Dermis blood vessel endothelial cell (primary cell): Measurements from ENCODE around the gene HSPA9. TPM values are rescaled to one million over a fixed set of nuclear protein-coding genes. Genes with fewer than 3 reads are reported as not detected.
A peak's percentile ranks its signal among the peaks of the same experiment; 100 is the strongest.

Source experiments
- DNase-seq: peaks from one replicate; pipeline ENCODE4 v3.0.0; 2010
- total RNA-seq: library from RNA; depleted of rRNA; stranded (reverse); fragments of >200 nt; gene quantifications from 2 replicates; pipeline ENCODE4 v1.2.3, GENCODE V29; 2014

The HSPA9 gene
- total RNA-seq, 1 donor from 2014 or later: 239 TPM

GRCh38 chr5:138595180-138595795 lies 20.1 kb upstream of the HSPA9 start:
- DNase-seq: no peak

- DNase-seq: peak; percentile 15
Measured at GRCh38 chr5:138594305-138595058, 19.3 kb upstream of the HSPA9 start.

GRCh38 chr5:138588013-138588788 lies 13.0 kb upstream of the HSPA9 start:
- no peak for DNase-seq

- no peak for DNase-seq
Measured at GRCh38 chr5:138585157-138585556, 10.0 kb upstream of the HSPA9 start.

GRCh38 chr5:138583984-138584637 lies 8.9 kb upstream of the HSPA9 start:
- no peak for DNase-seq

DNA sequence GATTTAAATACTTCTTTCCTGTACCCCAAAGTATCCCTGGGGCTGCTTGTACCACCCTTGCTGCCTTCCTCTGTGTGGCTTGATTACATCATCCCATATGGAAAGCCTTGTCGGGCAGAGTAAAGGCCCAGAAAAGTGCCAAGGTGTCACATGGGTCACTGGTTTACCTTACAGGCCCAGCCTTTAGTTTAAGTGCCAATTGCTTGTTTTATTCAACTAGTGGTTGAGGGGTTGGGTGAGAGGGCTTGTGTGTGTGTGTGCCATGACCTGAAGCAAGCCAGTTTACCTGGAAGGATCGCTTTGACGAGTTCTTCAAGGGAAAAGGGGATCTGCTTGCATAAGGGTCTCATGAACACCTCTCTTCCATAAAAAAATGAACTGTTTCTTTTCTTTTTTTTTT lies 7.8 kb upstream of the HSPA9 start:
- DNase-seq: no peak

GRCh38 chr5:138580777-138581176 lies 5.6 kb upstream of the HSPA9 start:
- no peak for DNase-seq

DNA sequence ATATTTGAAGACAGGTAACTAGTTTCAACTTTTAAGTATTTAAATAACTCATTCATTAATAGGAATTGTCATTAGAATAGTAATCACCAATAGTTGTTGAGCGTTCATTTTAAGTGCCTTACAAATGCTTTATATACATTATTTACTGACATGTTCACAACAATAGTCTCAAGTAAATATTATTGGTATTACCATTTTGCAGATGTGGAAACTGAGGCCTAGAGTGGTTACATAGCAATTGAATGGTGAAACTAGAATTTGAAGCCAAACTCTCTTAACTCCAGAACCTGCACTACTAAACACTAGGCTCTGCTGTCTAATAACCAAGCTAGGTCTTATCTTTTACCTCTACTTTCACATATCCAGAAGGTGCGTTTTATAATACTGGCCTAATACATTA lies 4.8 kb upstream of the HSPA9 start:
- DNase-seq: no peak

GRCh38 chr5:138579517-138579863 lies 4.3 kb upstream of the HSPA9 start:
- DNase-seq: no peak

DNA sequence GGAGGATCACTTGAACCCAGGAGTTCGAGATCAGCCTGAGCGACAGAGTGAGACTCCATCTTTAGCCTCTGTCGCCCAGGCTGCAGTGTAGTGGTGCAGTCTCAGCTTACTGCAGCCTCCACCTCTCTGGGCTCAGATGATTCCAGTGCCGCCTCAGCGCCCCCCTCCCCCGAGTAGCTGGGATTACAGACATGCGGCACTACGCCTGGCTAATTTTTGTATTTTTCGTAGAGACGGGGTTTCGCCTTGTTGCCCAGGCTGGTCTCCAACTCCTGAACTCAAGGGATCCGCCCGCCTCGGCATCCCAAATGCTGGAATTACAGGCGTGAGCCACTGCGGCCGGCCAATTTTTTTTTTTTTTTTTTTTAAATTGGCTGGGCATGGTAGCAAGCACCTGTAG lies 2.3 kb upstream of the HSPA9 start:
- DNase-seq: no peak

GRCh38 chr5:138574744-138575193 lies 432 bp downstream of the HSPA9 start:
- DNase-seq: peak; percentile 59

DNA sequence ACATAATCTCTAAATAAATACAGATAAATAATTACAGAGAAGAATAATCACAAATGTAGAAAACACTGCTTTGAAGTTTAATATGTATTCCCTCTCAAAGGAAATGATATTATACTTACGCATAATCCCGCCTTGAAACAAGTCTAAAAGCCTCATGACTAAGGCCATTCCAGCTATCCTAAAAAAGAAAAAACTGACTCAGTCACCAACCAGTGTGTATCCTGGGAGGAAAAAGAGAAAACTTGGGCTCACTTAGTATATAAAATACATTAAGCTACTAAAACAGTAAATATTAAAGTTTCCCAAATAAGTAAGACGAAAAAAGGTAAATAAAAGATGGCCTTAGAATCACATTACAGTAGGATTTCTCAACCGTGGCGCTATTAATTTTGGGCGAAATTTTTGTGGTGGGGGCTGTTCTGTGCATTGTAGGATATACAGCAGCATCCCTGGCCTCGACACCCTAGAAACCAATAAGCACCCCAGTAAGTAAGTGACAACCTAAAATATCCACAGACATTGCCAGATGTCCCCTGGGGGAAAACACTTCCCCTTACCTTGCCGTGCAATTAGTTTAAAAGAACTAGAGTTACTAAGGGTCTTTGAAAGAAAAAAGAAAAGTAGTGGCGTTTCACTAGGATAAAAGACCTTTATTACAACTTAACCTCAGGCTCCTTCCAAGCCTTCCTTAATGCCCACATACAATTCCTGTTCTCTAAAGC lies 1.1 kb downstream of the HSPA9 start:
- peak; percentile 11 for DNase-seq

DNA sequence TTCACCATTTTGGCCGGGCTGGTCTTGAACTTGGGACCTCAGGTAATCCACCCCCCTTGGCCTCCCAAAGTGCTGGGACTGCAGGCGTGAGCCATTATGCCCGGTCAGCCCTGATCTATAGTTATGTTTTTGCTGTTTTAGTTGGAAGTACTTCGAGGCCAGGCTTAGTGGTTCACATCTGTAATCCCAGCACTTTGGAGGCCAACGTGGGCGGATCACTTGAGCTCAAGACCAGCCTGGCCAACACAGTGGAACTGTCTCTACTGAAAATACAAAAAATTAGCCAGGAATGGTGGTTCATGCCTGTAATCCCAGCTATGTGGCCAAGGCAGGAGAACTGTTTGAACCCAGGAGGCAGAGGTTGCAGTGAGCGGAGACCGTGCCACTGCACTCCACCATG lies 2.0 kb downstream of the HSPA9 start:
- no peak for DNase-seq

GRCh38 chr5:138570871-138571270 lies 4.3 kb downstream of the HSPA9 start:
- DNase-seq: no peak

DNA sequence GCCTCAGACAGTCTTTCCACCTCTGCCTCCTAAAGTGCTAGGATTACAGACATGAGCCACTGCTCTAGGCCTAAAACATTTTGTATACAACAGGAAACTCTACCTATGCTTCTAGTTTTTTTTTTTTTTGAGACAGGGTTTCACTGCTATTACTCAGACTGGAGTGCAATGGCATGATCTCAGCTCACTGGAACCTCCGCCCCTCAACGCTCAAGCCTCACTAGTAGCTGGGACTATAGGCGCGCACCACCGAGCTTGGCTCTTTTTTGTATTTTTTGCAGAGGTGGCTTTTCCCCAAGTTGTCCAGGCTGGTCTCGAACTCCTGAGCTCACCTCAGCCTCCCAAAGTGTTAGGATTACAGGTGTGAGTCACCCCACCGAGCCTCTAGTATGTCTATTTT lies 5.4 kb downstream of the HSPA9 start:
- DNase-seq: no peak

GRCh38 chr5:138568061-138568824 lies 7.0 kb downstream of the HSPA9 start:
- DNase-seq: no peak

- no peak for DNase-seq
Measured at GRCh38 chr5:138566792-138567191, 8.4 kb downstream of the HSPA9 start.

DNA sequence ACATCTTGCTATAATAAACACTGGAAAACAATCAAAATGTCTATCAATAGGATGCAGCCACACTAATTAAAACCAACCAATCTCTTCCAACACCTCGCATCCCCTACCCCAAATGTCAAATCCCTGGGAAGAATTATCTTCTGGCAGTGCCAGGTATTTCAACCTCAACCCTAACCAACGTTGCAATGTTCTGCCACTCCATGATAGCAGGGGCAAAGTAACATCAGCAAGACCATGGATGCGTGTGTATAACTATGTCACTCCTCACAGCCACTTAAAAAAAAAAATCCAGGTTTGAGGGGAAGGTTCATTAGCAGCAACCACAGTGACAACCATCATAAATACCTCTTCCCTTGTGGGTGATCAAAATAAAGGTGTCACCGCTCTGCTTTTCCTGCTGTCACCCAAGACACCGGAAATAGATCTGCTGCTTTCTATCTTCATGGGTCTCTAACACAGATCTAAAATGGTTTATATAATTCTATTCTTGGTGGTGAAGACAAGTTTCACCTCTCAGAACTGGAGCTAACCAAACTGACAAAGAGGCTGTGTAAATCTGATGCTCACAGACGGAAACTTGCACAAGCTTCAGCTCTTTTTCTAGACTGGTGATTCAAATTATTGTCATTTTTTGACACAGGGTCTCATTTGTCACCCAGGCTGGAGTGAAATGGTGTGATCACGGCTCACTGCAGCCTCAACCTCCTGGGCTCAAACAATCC lies 9.9 kb downstream of the HSPA9 start:
- DNase-seq: no peak

GRCh38 chr5:138564242-138564641 lies 11.0 kb downstream of the HSPA9 start:
- DNase-seq: no peak

DNA sequence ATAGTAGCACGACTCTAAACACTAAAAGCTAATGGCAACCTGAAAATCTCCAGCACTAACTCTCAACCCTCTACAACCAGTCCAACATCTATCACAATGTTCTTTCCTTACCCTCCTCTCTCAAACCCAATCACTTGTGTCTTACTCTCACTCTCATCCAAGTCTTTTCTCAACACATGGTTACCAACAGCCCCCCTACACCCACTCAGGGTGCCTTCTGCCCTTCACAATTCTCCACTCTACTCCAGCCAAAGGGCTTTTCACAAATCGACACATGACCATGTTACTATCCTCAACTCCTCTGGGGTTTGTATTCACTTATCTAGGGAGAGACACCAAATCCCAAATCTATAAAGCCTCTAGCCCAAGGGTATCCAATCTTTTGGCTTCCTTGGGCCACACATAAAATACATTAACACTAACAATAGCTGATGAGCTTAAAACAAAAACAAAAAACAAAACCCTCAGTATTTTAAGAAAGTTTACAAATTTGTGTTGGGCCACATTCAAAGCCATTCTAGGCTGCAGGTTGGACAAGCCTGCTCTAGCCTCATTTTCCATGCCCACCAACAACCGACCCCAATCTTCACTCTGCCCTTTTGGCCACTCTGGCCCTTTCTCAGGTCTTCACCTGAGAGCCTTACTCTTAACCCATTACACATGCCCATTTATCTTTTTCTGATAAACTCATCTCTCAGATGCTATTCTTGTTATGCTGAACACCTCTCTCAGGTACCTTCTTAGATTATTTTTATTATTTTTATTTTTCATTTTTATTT lies 11.7 kb downstream of the HSPA9 start:
- DNase-seq: no peak
